WTC11 (cell line): ENCODE data around the gene UGT2A1.

Source experiments
- AFF4 ChIP-seq: sonication (generic); formaldehyde crosslinking; IDR thresholded peaks from 2 replicates; pipeline ENCODE4 v1.8.1; 2023; ENCODE audit warnings: mild to moderate bottlenecking, missing genetic modification reagents, borderline replicate concordance
- ARID4B ChIP-seq: sonication (generic); formaldehyde crosslinking; IDR thresholded peaks from 2 replicates; pipeline ENCODE4 v1.8.0; 2023; ENCODE audit warnings: missing genetic modification reagents, mild to moderate bottlenecking, borderline replicate concordance
- CTCF ChIP-seq: fragments of 200-600 bp; IDR thresholded peaks from 2 replicates; pipeline ENCODE4 v1.8.0; 2022; ENCODE audit warnings: antibody characterized with exemption
- ELF4 ChIP-seq: sonication (generic); formaldehyde crosslinking; IDR thresholded peaks from 2 replicates; pipeline ENCODE4 v1.8.1; 2022; ENCODE audit warnings: low read depth, mild to moderate bottlenecking, moderate library complexity, missing genetic modification reagents
- GABPB1 ChIP-seq: sonication (generic); formaldehyde crosslinking; IDR thresholded peaks from 2 replicates; pipeline ENCODE4 v1.8.1; 2023; ENCODE audit warnings: mild to moderate bottlenecking, missing genetic modification reagents
- JAZF1 ChIP-seq: fragments of 250-450 bp; sonication (Bioruptor Pico); IDR thresholded peaks from 2 replicates; pipeline ENCODE4 v1.9.0; 2021; ENCODE audit warnings: moderate library complexity, mild to moderate bottlenecking, inconsistent platforms
- NFYB ChIP-seq: sonication (generic); formaldehyde crosslinking; conservative IDR thresholded peaks from 2 replicates; pipeline ENCODE4 v1.8.0; 2022; ENCODE audit warnings: low read depth, missing genetic modification reagents
- RORB ChIP-seq: fragments of 250-450 bp; sonication (Bioruptor Pico); IDR thresholded peaks from 2 replicates; pipeline ENCODE4 v1.9.0; 2021; ENCODE audit warnings: mild to moderate bottlenecking
- SMAD3 ChIP-seq: sonication (generic); formaldehyde crosslinking; IDR thresholded peaks from 2 replicates; pipeline ENCODE4 v1.8.0; 2022; ENCODE audit warnings: missing genetic modification reagents, mild to moderate bottlenecking, borderline replicate concordance
- SP1 ChIP-seq: sonication (generic); formaldehyde crosslinking; conservative IDR thresholded peaks from 2 replicates; pipeline ENCODE4 v1.8.1; 2022; ENCODE audit warnings: missing genetic modification reagents
- STAT6 ChIP-seq: sonication (generic); formaldehyde crosslinking; conservative IDR thresholded peaks from 2 replicates; pipeline ENCODE4 v1.8.1; 2023; ENCODE audit warnings: mild to moderate bottlenecking, low read depth, missing genetic modification reagents, moderate library complexity
- ZNF263 ChIP-seq: sonication (generic); formaldehyde crosslinking; IDR thresholded peaks from 2 replicates; pipeline ENCODE4 v1.8.1; 2022; ENCODE audit warnings: low read depth, mild to moderate bottlenecking, moderate library complexity, missing genetic modification reagents
- ZNF423 ChIP-seq: fragments of 250-450 bp; sonication (Bioruptor Pico); IDR thresholded peaks from 2 replicates; pipeline ENCODE4 v2.1.2; 2022; ENCODE audit warnings: mild to moderate bottlenecking, moderate library complexity
- ZSCAN18 ChIP-seq: fragments of 250-450 bp; sonication (Bioruptor Pico); IDR thresholded peaks from 2 replicates; pipeline ENCODE4 v2.1.2; 2022; ENCODE audit warnings: mild to moderate bottlenecking, moderate library complexity

GRCh38 chr4:69689599-69689998 is 36.6 kb upstream of the UGT2A1 start:
- TF ChIP-seq ZSCAN18 (CRISPR knock-in tag) = no peak
- TF ChIP-seq AFF4 = no peak
- TF ChIP-seq STAT6 (CRISPR knock-in tag) = no peak
- peak; percentile 34; the same call in 1 of the 2 replicates for TF ChIP-seq CTCF
- TF ChIP-seq ZNF423 = no peak
- no peak for TF ChIP-seq ELF4 (CRISPR knock-in tag)
- no peak for TF ChIP-seq ARID4B (CRISPR knock-in tag)
- no peak for TF ChIP-seq SMAD3 (CRISPR knock-in tag)
- no peak for TF ChIP-seq ZNF263 (CRISPR knock-in tag)
- no peak for TF ChIP-seq SP1
- TF ChIP-seq GABPB1 (CRISPR knock-in tag) = no peak
- TF ChIP-seq NFYB (CRISPR knock-in tag) = no peak
- no peak for TF ChIP-seq JAZF1 (CRISPR knock-in tag)
- no peak for TF ChIP-seq RORB (CRISPR knock-in tag)
